ENCODE measurements around the gene HIPK2.

The HIPK2 gene

DNA sequence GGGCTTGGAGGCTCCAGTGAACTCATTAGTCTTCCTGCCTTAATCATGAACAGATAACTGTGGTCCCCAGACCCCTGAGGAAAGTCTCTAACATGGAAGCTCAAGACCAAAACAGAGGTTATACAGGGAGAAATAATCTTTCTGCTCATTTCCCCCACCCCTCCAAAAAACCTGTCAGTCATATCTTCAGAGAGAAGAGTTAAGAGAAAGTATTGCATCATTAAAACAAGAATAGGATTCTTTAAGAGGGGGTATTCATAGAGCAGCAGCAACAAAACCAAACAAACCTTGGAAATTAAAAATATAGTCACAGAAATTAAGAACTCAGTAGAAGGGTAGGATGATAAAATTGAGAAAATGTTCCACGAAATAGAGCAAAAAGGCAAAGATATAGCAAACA is 246.7 kb downstream of the HIPK2 start:
- TF ChIP-seq FOXM1 (IDR thresholded peaks at IDR 0.05; ENCODE audit: borderline replicate concordance, low read depth): no peak
- no peak for TF ChIP-seq TAF1 (IDR thresholded peaks at IDR 0.05; ENCODE audit: low read depth)
- TF ChIP-seq EP300 (IDR thresholded peaks at IDR 0.05; ENCODE audit: borderline replicate concordance): no peak
- no peak for TF ChIP-seq TCF12 (IDR thresholded peaks at IDR 0.05; ENCODE audit: low read depth)
- TF ChIP-seq CEBPB (IDR thresholded peaks at IDR 0.05): no peak
- TF ChIP-seq, protein P1, sequence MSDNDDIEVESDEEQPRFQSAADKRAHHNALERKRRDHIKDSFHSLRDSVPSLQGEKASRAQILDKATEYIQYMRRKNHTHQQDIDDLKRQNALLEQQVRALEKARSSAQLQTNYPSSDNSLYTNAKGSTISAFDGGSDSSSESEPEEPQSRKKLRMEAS (IDR thresholded peaks at IDR 0.05): no peak
- TF ChIP-seq RAD21 (IDR thresholded peaks at IDR 0.05; ENCODE audit: low read depth): no peak
- TF ChIP-seq NFIC (IDR thresholded peaks at IDR 0.05): no peak
- TF ChIP-seq, protein P2, sequence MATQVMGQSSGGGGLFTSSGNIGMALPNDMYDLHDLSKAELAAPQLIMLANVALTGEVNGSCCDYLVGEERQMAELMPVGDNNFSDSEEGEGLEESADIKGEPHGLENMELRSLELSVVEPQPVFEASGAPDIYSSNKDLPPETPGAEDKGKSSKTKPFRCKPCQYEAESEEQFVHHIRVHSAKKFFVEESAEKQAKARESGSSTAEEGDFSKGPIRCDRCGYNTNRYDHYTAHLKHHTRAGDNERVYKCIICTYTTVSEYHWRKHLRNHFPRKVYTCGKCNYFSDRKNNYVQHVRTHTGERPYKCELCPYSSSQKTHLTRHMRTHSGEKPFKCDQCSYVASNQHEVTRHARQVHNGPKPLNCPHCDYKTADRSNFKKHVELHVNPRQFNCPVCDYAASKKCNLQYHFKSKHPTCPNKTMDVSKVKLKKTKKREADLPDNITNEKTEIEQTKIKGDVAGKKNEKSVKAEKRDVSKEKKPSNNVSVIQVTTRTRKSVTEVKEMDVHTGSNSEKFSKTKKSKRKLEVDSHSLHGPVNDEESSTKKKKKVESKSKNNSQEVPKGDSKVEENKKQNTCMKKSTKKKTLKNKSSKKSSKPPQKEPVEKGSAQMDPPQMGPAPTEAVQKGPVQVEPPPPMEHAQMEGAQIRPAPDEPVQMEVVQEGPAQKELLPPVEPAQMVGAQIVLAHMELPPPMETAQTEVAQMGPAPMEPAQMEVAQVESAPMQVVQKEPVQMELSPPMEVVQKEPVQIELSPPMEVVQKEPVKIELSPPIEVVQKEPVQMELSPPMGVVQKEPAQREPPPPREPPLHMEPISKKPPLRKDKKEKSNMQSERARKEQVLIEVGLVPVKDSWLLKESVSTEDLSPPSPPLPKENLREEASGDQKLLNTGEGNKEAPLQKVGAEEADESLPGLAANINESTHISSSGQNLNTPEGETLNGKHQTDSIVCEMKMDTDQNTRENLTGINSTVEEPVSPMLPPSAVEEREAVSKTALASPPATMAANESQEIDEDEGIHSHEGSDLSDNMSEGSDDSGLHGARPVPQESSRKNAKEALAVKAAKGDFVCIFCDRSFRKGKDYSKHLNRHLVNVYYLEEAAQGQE (IDR thresholded peaks at IDR 0.05; ENCODE audit: low read depth): no peak
- TF ChIP-seq CREB1 (IDR thresholded peaks at IDR 0.05; ENCODE audit: low read depth): no peak
- no peak for TF ChIP-seq EGR1 (IDR thresholded peaks at IDR 0.05)
- no peak for TF ChIP-seq TEAD4 (IDR thresholded peaks at IDR 0.05)
- TF ChIP-seq YY1 (IDR thresholded peaks at IDR 0.05; ENCODE audit: low read depth): no peak
- TF ChIP-seq, protein P3, sequence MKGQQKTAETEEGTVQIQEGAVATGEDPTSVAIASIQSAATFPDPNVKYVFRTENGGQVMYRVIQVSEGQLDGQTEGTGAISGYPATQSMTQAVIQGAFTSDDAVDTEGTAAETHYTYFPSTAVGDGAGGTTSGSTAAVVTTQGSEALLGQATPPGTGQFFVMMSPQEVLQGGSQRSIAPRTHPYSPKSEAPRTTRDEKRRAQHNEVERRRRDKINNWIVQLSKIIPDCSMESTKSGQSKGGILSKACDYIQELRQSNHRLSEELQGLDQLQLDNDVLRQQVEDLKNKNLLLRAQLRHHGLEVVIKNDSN (IDR thresholded peaks at IDR 0.05): no peak
- TF ChIP-seq ZBTB7A (IDR thresholded peaks at IDR 0.05; ENCODE audit: low read depth): no peak

DNA sequence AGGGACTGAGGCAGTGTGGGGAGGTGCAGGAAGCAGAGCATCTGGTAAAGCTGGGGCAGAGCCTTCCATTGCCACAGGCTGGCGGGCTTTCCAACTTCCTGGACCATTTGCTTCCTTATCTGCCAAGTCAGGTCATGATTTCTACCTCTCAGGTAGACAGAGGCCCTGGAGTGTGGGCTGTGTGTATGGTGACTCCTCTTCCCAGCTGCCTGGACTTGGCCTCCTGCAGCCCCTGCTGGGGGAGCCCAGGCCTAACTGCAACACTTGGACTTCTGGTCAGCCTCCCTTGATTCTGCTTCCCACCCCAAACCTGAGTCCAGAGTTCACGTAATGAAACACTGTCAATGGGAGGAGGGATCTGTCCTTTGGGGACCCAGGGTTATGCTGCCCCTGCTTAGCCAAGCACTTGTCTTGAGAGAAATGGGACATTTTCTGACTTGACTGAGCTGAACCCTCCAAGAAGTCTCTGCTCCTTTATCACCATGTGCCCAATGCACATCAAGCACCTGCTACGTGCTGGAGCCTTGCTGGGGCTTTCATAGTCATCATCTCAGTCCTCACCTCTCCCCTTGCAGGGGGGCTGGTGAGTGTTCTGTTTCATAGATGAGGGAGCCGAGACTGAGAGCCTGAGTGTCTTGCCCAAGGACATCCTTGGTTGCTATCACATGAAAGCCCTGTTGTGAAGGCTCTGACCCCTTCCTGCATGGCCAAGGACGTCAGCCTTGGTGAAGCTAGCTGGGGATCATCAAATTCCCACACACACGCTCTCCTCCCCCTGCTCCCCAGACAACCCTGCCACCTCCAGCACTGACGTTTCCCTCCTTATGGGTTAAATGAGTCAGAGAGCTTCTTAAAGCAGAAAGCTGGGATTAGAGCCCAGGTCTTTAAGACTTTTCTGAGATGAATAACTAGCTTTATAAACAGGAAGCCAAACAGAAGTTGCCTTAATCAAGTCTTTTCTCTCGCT is 250.9 kb downstream of the HIPK2 start:
- TF ChIP-seq EP300 (IDR thresholded peaks at IDR 0.05; ENCODE audit: borderline replicate concordance) (no peak), RAD21 (IDR thresholded peaks at IDR 0.05; ENCODE audit: low read depth) (no peak), TCF12 (IDR thresholded peaks at IDR 0.05; ENCODE audit: low read depth) (no peak), ZBTB7A (IDR thresholded peaks at IDR 0.05; ENCODE audit: low read depth) (no peak), YY1 (IDR thresholded peaks at IDR 0.05; ENCODE audit: low read depth) (no peak), CREB1 (IDR thresholded peaks at IDR 0.05; ENCODE audit: low read depth) (no peak), EGR1 (IDR thresholded peaks at IDR 0.05) (no peak), CEBPB (IDR thresholded peaks at IDR 0.05) (no peak), TAF1 (IDR thresholded peaks at IDR 0.05; ENCODE audit: low read depth) (no peak), NFIC (IDR thresholded peaks at IDR 0.05) (no peak), FOXM1 (IDR thresholded peaks at IDR 0.05; ENCODE audit: borderline replicate concordance, low read depth) (no peak), TEAD4 (IDR thresholded peaks at IDR 0.05) (no peak)
- TF ChIP-seq, protein P2 (IDR thresholded peaks at IDR 0.05; ENCODE audit: low read depth): no peak
- TF ChIP-seq, protein P1 (IDR thresholded peaks at IDR 0.05): no peak
- TF ChIP-seq, protein P3 (IDR thresholded peaks at IDR 0.05): no peak

DNA sequence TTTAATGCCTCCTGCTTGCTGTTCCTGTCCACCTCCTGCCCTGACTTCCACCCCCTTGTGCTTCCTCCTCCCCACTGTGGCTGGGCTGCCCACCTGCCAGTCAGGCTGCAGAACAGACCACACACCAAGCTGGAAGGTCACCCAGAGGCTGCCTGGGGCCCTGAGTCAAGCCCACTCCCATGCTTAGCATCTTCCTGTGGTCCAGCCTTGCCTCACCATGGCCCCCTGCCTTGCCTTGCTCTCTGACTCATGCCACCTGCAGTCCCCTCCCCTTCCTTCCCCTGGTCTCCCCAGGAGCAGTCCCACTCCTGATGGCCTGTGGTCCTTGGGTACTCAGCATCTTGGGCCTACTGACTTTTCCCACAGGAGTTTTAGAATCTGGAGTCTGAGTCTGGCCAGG is 252.0 kb downstream of the HIPK2 start:
- no peak for TF ChIP-seq TCF12 (IDR thresholded peaks at IDR 0.05; ENCODE audit: low read depth)
- TF ChIP-seq, protein P1 (IDR thresholded peaks at IDR 0.05): no peak
- no peak for TF ChIP-seq EGR1 (IDR thresholded peaks at IDR 0.05)
- no peak for TF ChIP-seq RAD21 (IDR thresholded peaks at IDR 0.05; ENCODE audit: low read depth)
- TF ChIP-seq NFIC (IDR thresholded peaks at IDR 0.05): no peak
- TF ChIP-seq CREB1 (IDR thresholded peaks at IDR 0.05; ENCODE audit: low read depth): no peak
- no peak for TF ChIP-seq ZBTB7A (IDR thresholded peaks at IDR 0.05; ENCODE audit: low read depth)
- no peak for TF ChIP-seq TEAD4 (IDR thresholded peaks at IDR 0.05)
- TF ChIP-seq, protein P3 (IDR thresholded peaks at IDR 0.05): no peak
- no peak for TF ChIP-seq YY1 (IDR thresholded peaks at IDR 0.05; ENCODE audit: low read depth)

DNA sequence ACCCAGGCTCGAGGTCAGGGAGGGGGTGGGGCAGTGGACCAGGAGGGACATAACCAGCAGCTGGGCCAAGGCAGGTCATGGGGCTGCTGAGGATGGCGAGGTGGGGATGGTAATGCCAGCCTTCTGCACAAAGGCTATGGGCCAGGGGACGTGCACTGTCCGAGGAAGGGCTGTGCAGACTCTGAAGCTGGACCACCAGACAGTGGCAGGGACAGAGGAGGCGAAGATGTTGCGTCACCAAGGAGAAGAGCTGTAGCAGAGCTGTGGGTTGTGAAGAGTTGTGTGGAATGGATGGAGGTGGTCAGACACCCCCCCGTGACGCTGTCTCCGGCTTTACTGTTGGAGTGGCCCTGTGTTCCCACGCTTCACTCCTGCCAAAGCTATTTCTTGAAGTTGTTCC is 252.6 kb downstream of the HIPK2 start:
- TF ChIP-seq, protein P2 (IDR thresholded peaks at IDR 0.05; ENCODE audit: low read depth): no peak
- no peak for TF ChIP-seq TEAD4 (IDR thresholded peaks at IDR 0.05)
- TF ChIP-seq TCF12 (IDR thresholded peaks at IDR 0.05; ENCODE audit: low read depth): no peak
- no peak for TF ChIP-seq CREB1 (IDR thresholded peaks at IDR 0.05; ENCODE audit: low read depth)
- no peak for TF ChIP-seq EP300 (IDR thresholded peaks at IDR 0.05; ENCODE audit: borderline replicate concordance)
- TF ChIP-seq, protein P3 (IDR thresholded peaks at IDR 0.05): no peak
